ENCODE data around the gene SH3PXD2A. TPM values are rescaled to one million over a fixed set of nuclear protein-coding genes. Genes with fewer than 3 reads are reported as not detected.

The SH3PXD2A gene
- total and polyA plus RNA-seq, 5 experiments from 2014 or later, result 0.09 to 22.4 (median 0.50) TPM

DNA sequence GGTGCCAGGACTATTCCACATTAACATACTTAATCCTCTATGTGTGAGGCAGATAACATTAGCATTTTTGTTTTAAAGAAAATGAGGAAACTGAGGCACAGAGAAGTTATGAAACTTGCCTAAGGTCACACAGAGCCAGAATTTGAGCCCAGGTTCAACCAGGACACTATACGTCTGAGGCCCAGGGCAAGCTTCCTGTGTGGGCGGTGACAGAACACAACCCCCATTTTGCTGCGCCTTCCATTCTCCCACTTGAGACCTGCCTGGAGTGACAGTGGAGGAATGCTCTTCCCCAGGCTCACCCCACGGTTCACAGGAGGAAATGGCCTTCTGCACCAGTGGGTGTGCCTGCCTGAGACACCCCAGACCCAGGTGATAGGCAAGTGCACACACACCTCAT, 164.1 kb downstream of the SH3PXD2A start:
- no peak for ATAC-seq
- Mint-ChIP-seq H3K36me3 (no peaks in the 10 kb centered on the region), H3K27ac (peak overlapping the region in 3 of 10 donors; percentile 7 to 61 (median 36)), H3K4me3 (peak overlapping the region in 7 of 10 donors; percentile 2 to 81 (median 66)), H3K27me3 (peaks cover 0 to 6% (median 0%) of the 10 kb centered on the region in 5 donors), H3K9me3 (no peaks in the 10 kb centered on the region), H3K4me1 (peaks cover 10 to 23% (median 16%) of the 10 kb centered on the region in 4 donors)
- POLR2A ChIA-PET, result interaction anchor here (1.0 kb wide), 1 partner anchor 13 kb away, joined by 5 read pairs; no protein-coding TSS in a partner anchor
- no peak for DNase-seq

DNA sequence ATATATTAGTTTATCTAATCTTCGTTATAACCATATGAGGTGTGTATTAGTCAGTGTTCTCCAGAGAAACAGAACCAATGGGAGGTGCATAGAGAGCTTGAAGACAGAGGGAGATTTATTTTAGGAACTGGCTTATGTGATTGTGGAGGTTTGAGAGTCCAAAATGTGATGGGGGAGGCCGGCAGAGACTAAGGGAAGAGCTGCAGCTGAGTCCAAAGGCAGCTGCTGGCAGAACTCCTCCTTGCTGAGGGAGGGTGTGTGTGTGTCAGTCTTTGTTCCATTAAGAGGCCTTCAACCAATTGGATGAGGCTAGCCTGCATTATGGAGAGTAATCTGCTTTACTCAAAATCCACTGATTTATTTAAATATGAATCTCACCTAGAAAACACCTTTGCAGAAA, 165.1 kb downstream of the SH3PXD2A start:
- Mint-ChIP-seq H3K4me1 (peaks cover 11 to 19% (median 16%) of the 10 kb centered on the region in 4 donors), H3K4me3 (no peak overlapping the region), H3K27me3 (peaks cover 0 to 6% (median 0%) of the 10 kb centered on the region in 5 donors), H3K36me3 (no peaks in the 10 kb centered on the region), H3K9me3 (no peaks in the 10 kb centered on the region), H3K27ac (no peak overlapping the region)
- POLR2A ChIA-PET, result interaction anchor here (0.5 kb wide), 2 partner anchors 19 to 106 kb away, joined by 3 to 4 read pairs; no protein-coding TSS in a partner anchor
- DNase-seq (no peak), ATAC-seq (no peak)

DNA sequence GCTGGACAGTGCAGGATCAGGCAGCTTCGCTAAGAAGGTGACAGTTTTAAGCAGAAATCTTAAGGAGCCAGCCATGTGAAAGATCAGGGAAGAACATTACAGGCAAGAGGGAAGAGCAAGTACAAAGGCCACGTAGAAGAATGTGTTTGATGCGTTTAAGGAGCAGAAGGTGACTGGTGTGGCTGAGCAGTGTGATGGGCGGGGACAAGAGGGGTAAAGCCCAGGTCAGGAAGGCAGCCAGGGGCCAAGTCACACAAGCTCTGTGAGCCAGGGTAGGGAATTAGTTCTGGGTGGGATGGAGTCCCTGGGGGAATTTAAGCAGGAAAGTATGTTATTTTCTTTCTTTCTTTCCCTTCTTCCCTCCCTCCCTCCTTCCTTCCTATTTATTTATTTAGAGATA, 166.9 kb downstream of the SH3PXD2A start:
- Mint-ChIP-seq H3K4me3 (no peak overlapping the region), H3K27ac (peak overlapping the region in 2 of 10 donors; percentile 18 to 43), H3K36me3 (no peaks in the 10 kb centered on the region), H3K4me1 (peaks cover 10 to 14% (median 12%) of the 10 kb centered on the region in 4 donors), H3K27me3 (peaks cover 0 to 5% (median 0%) of the 10 kb centered on the region in 5 donors), H3K9me3 (no peaks in the 10 kb centered on the region)
- ATAC-seq, result no peak
- DNase-seq, result no peak
- POLR2A ChIA-PET, result no interaction called here

DNA sequence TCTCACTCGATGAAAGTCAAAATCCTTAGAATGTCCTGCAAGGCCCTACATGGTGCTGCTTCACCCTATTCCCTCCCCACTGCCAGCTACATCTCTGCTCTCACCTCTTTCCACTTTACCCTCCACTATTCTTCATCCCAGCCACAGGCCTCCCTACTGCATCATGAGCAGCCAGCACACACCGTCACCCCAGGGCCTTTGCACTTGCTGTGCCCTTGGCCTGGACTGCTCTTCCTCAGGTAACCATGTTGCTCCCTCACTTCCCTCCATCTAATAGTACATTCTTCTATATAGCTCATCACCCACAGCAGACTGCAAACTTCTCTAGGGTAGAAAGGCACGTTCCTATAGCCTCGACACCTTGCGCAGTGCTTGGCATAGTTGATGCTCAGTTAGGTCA, 167.7 kb downstream of the SH3PXD2A start:
- POLR2A ChIA-PET, result no interaction called here
- Mint-ChIP-seq H3K27me3 (peaks cover 0 to 3% (median 0%) of the 10 kb centered on the region in 5 donors), H3K4me1 (peaks cover 8 to 12% (median 9%) of the 10 kb centered on the region in 4 donors), H3K36me3 (no peaks in the 10 kb centered on the region), H3K27ac (peak overlapping the region in 1 of 10 donors; percentile 68), H3K9me3 (no peaks in the 10 kb centered on the region), H3K4me3 (no peak overlapping the region)
- DNase-seq, result no peak
- ATAC-seq, result no peak

DNA sequence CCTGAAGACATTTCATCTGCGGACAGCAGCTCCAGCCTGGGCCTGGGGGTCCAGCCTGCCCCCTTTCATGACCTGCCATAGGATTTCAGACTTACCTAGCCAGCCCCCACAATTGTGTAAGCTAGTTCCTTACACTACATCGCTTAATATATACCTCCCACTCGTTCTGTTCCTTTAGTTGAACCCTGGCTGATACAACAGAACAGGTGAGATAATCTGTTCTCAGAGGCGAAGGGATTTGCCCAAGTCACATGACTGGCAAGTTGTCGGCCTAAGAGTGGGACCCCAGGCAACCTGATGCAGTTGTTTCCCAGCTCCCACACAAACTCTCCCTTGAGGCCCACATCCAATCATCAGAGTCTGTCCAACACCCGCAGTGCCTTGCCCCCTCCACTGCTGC, 168.2 kb downstream of the SH3PXD2A start:
- Mint-ChIP-seq H3K9me3 (no peaks in the 10 kb centered on the region), H3K27me3 (peaks cover 0 to 3% (median 0%) of the 10 kb centered on the region in 5 donors), H3K4me1 (peaks cover 8 to 10% (median 8%) of the 10 kb centered on the region in 4 donors), H3K27ac (no peak overlapping the region), H3K4me3 (no peak overlapping the region), H3K36me3 (no peaks in the 10 kb centered on the region)
- ATAC-seq (no peak), DNase-seq (no peak)
- POLR2A ChIA-PET, result interaction anchor here (0.9 to 1.8 kb wide), 3 partner anchors 10 to 81 kb away, joined by 3 to 9 read pairs (median 5); no protein-coding TSS in a partner anchor

DNA sequence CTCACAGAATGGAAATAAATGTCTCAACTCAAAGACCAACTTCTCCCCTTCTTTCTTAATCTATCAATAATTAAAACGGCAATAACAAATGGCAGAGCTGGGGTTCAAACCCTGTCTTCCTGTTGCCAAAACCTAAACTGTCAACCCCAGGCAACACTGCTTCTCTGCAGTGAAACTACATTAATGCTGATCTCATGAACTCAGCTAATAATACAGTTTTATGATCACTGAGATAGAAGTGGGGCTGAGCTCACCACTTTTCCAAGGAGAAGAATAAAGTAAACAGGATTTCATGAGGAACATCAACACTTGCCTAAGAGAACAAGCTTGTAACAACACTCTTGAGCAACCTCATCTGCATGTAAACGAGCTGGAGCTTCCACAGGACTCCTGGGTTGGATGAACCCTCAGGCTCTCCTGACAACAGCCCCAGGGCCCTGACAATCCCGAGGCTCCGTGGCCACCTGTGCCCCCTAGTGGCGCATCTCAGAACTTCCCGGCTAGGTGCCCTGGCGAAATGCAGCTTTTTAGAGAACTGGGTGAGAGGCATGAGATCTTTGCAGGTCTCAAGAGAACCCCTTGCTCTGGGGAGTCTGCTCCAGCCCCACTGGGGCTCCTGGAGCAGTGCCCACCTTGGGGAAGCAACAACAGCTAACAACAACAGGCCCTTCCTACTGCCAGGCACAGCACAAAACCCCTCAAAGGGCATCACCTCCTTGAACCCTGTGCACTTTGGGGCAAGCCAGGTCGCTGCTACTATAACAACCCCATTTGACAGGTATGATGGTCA, 169.3 kb downstream of the SH3PXD2A start:
- POLR2A ChIA-PET, result interaction anchor here (1.0 to 1.8 kb wide), 4 partner anchors 11 to 102 kb away, joined by 3 to 9 read pairs (median 4); no protein-coding TSS in a partner anchor
- H3K27ac Mint-ChIP-seq, result peak overlapping the region in 5 of 10 donors; percentile 32 to 79 (median 47)
- no peak overlapping the region for H3K4me3 Mint-ChIP-seq
- H3K4me1 Mint-ChIP-seq, result peaks cover 0 to 3% (median under 1%) of the 10 kb centered on the region in 4 donors
- no peaks in the 10 kb centered on the region for H3K9me3 Mint-ChIP-seq
- peaks cover 0 to 2% (median 0%) of the 10 kb centered on the region in 5 donors for H3K27me3 Mint-ChIP-seq
- H3K36me3 Mint-ChIP-seq, result no peaks in the 10 kb centered on the region
- ATAC-seq, result peak; percentile 87 to 97
- peak; percentile 52 to 79 (median 69) for DNase-seq

DNA sequence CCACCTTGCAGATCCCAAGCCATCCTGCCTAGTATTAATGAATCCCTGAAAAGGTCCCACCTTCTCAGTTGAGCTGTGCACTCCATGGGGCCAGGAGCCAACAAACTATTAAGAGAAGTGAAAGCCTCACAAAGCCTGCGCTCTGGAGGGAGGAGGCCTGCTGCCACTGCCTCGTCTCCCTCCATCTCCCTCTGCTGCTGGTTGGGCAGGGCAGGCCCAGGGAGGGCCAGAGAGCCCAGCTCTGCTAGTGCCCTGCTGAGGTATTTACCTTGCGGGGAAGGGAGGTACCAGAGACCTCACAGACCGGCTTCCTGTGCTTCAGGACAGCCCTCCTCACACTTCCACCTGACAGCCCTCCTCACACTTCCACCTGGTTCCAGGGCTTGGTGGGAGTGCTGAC, 171.5 kb downstream of the SH3PXD2A start:
- Mint-ChIP-seq H3K9me3 (no peaks in the 10 kb centered on the region), H3K4me1 (peaks cover 0 to 12% (median 4%) of the 10 kb centered on the region in 4 donors), H3K27ac (peak overlapping the region in 5 of 10 donors; percentile 6 to 75 (median 19)), H3K36me3 (no peaks in the 10 kb centered on the region), H3K27me3 (peaks cover 0 to 2% (median 0%) of the 10 kb centered on the region in 5 donors), H3K4me3 (no peak overlapping the region)
- DNase-seq (no peak), ATAC-seq (no peak)
- POLR2A ChIA-PET, result interaction anchor here (1.1 kb wide), 1 partner anchor 23 kb away, joined by 4 read pairs; no protein-coding TSS in a partner anchor

DNA sequence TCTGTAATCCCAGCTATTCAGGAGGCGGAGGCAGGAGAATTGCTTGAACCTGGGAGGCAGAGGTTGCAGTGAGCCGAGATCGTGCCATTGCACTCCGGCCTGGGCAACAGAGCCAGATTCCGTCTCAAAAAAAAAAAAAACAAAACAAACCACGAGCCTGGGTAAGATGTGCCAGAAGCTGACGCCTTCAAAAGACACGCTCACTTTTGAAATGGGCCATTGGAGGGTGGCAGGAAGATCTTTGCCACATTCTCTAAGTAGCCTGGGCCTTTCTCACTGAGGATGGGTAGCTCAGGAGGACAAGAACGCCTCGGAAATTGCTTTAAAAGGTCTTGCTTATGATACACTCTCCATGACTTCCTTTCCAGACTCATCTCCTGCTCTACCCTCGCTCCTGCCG, 172.7 kb downstream of the SH3PXD2A start:
- H3K36me3 Mint-ChIP-seq, result no peaks in the 10 kb centered on the region
- POLR2A ChIA-PET, result interaction anchor here (1.1 kb wide), 1 partner anchor 22 kb away, joined by 4 read pairs; no protein-coding TSS in a partner anchor
- no peaks in the 10 kb centered on the region for H3K9me3 Mint-ChIP-seq
- DNase-seq (no peak), ATAC-seq (no peak)
- H3K4me1 Mint-ChIP-seq, result peaks cover 7 to 24% (median 15%) of the 10 kb centered on the region in 4 donors
- H3K4me3 Mint-ChIP-seq, result no peak overlapping the region
- H3K27ac Mint-ChIP-seq, result peak overlapping the region in 1 of 10 donors; percentile 11
- peaks cover 0 to 2% (median 0%) of the 10 kb centered on the region in 5 donors for H3K27me3 Mint-ChIP-seq

DNA sequence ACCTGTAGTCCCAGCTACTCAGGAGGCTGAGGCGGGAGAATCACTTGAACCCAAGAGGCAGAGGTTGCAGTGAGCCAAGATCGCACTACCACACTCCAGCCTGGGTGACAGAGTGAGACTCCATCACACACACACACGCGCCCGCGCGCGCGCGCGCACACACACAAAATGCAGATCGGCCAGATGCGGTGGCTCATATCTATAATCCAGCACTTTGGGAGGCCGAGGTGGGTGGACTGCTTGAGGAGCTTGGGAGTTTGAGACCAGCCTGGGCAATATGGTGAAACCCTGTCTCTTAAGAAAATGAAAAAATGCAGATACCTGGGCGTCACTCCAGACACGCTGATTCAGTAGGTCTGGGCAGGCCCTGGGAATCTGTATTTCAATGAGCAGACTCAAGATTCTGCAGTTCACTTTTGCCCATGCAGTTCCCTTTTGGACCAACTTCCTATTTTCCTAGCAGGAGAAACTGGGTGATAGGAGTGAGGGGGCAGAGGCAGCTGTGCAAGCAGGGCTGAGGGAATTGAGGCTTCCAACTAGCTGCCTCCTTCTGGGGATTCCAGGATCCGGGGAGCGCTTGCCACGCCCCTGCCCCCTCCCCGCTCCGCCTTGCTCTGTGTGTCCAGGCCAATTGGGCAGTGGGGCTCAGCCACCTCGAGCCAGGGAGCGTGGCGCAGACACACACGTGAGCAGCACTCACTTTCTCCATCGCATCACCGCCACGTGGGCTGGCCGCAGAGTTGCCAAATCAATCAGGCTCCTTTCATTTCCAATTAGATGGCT, 173.6 kb downstream of the SH3PXD2A start:
- Mint-ChIP-seq H3K27me3 (peaks cover 0 to 2% (median 0%) of the 10 kb centered on the region in 5 donors), H3K36me3 (no peaks in the 10 kb centered on the region), H3K9me3 (no peaks in the 10 kb centered on the region), H3K4me1 (peaks cover 7 to 26% (median 18%) of the 10 kb centered on the region in 4 donors), H3K4me3 (no peak overlapping the region), H3K27ac (no peak overlapping the region)
- POLR2A ChIA-PET, result interaction anchor here (0.5 kb wide), 1 partner anchor 53 kb away, joined by 3 read pairs; no protein-coding TSS in a partner anchor
- ATAC-seq (no peak), DNase-seq (no peak)

DNA sequence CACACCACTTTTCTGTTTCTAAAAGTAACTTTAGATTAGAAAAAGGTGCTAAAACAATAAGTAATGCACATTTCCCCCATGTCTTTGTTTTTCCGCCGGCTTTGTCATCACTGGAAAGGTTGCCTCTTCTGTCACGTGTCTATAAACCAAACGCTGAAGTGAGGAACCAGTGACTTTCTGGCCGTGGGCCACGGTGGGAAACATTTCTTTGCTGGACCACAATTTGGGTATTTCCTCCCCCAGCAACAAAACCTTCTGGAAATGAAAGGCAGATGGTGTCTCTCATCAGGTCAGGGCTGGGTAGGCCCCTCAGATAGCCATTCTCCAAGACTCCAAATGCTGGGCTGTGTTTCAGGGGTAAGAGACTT, 174.5 kb downstream of the SH3PXD2A start:
- DNase-seq (no peak), ATAC-seq (no peak)
- Mint-ChIP-seq H3K27me3 (peaks cover 0 to 2% (median 0%) of the 10 kb centered on the region in 5 donors), H3K9me3 (no peaks in the 10 kb centered on the region), H3K36me3 (no peaks in the 10 kb centered on the region), H3K4me3 (no peak overlapping the region), H3K27ac (peak overlapping the region in 1 of 10 donors; percentile 3), H3K4me1 (peaks cover 6 to 26% (median 17%) of the 10 kb centered on the region in 4 donors)
- POLR2A ChIA-PET, result interaction anchor here (1.8 kb wide), 1 partner anchor 9 kb away, joined by 5 read pairs; no protein-coding TSS in a partner anchor

DNA sequence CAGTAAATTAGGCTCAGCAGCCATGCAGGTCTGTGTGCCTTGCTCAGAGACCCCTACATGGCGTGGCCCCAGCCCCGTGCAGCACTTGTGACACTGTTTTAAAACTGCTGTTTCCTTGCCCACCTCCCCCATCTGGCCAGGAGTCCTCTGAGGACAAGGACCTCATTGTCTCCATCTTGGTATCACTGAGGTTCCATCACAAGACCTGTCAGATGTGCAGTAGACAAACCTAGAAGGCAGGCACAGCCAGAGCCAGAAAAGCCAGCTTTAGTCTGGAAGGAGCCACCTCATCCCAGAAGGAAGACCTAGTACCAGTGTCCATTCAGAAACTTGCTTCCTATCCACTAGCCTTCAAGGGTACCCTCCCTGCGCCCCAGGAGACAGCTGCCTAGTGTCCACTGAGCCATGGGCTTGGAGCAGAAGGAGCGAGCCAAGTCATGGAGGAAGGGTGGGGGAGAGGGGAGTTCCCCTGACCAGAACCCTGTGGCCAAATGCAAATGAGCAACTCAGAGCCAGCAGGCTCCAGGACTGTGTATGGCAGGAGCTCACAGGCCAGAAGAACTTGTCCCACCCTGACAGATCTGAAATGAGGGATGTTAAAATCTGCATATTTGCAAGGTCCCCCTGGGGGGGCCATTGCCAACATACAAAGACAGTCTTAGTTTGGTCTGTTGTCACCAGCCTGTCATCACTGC, 176.1 kb downstream of the SH3PXD2A start:
- Mint-ChIP-seq H3K4me1 (peaks cover 6 to 26% (median 17%) of the 10 kb centered on the region in 4 donors), H3K27me3 (no peaks in the 10 kb centered on the region), H3K4me3 (peak overlapping the region in 1 of 10 donors; percentile 53), H3K27ac (peak overlapping the region in 9 of 10 donors; percentile 60 to 98 (median 96)), H3K9me3 (no peaks in the 10 kb centered on the region), H3K36me3 (no peaks in the 10 kb centered on the region)
- ATAC-seq (no peak), DNase-seq (no peak)
- POLR2A ChIA-PET, result interaction anchor here (1.2 to 1.8 kb wide), 7 partner anchors 8 to 95 kb away, joined by 3 to 21 read pairs (median 5); no protein-coding TSS in a partner anchor

DNA sequence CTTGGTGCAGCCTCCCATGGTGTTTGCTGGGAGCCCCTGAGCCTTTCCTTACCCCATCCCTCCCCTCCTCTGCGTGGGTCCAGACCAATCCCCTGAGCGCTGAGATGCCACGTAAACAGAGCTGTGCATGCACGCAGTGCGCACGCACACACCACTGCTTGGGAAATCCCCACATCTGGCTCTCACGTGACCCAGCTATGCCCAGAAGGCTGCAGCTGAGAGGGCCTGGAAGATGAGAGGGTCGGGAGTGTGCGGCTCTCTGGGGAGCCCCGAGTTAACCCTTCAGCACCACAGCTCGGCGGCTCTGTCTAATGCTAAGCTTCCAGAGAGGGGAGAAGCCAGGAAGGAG, 177.2 kb downstream of the SH3PXD2A start:
- peak; percentile 96 to 97 for ATAC-seq
- POLR2A ChIA-PET, result interaction anchor here (0.7 to 1.7 kb wide), 8 partner anchors 10 to 1245 kb away, joined by 3 to 21 read pairs (median 4); no protein-coding TSS in a partner anchor
- Mint-ChIP-seq H3K9me3 (no peaks in the 10 kb centered on the region), H3K36me3 (no peaks in the 10 kb centered on the region), H3K4me1 (peaks cover 6 to 26% (median 17%) of the 10 kb centered on the region in 4 donors), H3K4me3 (peak overlapping the region; percentile 78 to 89 (median 84)), H3K27ac (peak overlapping the region; percentile 83 to 98 (median 96)), H3K27me3 (no peaks in the 10 kb centered on the region)
- DNase-seq, result peak; percentile 67 to 94 (median 88)

Measured in naive thymus-derived CD8-positive, alpha-beta T cell (primary cell).